Activated effector memory CD4-positive, alpha-beta T cell treated with Interleukin-2 at 50 U/mL for 16 hours (primary cell): ENCODE results near the gene OR9A2.

Experiments
- DNase-seq: peaks from one replicate; pipeline ENCODE4 v3.0.0-alpha.2; 2020

Gene OR9A2

DNA sequence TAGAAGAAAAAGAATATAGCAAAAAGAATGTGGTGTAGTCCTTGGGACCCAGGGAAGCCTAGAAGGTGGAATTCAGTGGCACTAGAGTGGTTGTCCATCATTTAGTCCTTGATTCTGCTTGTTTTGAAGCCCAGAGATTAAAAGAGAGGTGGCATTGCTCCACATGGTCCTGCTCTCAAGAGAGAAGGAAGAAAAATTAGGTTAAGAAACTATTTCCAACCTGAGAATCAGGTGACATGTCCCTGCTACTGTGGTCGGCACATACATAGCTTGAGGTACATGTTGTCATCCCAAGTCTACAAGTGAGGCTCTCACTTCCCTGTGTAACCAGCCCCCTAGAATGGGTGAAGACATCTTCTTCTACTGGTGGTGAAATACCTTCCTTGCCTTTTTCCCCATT lies at the start of gene OR9A2:
TSS of gene OR9A2 (minus strand) at position 101 of the 400 bp plus-strand sequence. CDS start at position 101, 0 bp downstream.
- DNase-seq: no peak

- DNase-seq: no peak
Observed at GRCh38 chr7:143074141-143074540, 47.2 kb upstream of the OR9A2 start.

GRCh38 chr7:143073556-143073955 lies 46.6 kb upstream of the OR9A2 start:
- DNase-seq: no peak

DNA sequence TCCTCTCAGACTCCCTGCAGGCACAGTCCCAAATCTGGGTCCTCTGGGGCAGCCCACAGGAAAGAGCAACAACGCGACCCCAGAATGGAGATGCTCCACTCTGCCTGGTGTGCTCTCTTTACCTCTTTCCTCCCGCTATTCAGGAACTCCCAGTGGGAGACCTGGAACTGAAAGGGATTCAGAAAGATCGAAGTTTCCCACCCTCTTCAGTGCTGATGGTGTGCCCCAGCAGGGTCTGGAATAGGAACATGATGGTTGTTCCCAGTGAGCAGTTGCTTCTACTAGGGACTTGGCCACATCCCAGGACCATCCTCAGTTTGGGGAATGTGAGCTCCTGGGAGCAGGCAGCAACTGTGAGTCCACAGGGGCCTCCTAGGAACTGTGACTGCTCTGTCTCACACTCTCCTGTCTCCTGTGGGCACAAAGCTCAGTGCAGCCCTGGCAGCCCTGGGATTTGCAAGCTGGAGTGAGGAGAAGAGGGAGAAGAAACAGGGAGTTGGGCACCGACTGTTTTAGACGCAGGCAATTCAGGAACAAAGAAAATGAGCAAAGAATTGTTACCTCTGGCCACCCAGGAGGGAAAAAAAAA lies 43.1 kb upstream of the OR9A2 start:
- DNase-seq: no peak

DNA sequence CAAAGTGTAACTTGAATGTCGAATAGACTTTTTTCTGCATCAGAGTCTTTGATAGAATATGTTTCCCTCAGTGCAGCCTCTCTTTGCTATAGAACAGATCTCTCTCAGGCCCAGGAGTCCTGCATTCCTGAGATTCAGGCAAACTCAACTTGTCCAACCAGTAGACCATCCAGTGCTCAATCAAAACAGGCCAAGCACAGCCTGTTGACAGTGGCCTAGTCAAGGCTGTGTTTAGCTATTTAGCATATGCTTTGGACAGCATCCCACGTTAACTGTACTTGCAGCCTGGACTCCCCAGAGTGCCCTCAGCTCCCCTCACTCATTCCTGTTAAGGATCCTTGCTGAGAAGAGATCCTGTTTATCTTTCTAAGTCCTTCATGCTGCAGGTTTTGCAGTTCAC lies 41.5 kb upstream of the OR9A2 start:
- DNase-seq: no peak

GRCh38 chr7:143063741-143064140 lies 36.8 kb upstream of the OR9A2 start:
- DNase-seq: no peak

- no peak for DNase-seq
Observed at GRCh38 chr7:143055754-143056153, 28.8 kb upstream of the OR9A2 start.

- no peak for DNase-seq
Observed at GRCh38 chr7:143054621-143055020, 27.7 kb upstream of the OR9A2 start.

DNA sequence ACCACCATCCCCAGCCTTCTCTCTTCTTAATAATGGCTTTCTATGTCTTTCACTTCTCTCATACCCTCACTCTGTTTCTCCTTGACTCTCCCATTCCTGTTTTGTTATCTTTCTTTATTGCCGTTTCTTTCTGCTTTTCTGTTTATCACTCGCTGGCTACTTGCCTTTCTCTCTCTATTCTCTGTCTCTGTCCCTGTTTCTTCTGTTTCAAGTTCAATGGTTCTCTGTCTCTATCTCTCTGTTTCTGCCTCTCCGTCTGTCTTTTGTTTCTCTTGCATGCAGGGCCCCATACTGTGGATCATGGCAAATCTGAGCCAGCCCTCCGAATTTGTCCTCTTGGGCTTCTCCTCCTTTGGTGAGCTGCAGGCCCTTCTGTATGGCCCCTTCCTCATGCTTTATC lies 25.1 kb upstream of the OR9A2 start, which contains the start of gene OR6V1:
TSS of gene OR6V1 (plus strand) at position 301 of the 400 bp plus-strand sequence. CDS start at position 301, 0 bp downstream.
- DNase-seq: no peak

GRCh38 chr7:143050931-143051330 lies 24.0 kb upstream of the OR9A2 start:
- no peak for DNase-seq

DNA sequence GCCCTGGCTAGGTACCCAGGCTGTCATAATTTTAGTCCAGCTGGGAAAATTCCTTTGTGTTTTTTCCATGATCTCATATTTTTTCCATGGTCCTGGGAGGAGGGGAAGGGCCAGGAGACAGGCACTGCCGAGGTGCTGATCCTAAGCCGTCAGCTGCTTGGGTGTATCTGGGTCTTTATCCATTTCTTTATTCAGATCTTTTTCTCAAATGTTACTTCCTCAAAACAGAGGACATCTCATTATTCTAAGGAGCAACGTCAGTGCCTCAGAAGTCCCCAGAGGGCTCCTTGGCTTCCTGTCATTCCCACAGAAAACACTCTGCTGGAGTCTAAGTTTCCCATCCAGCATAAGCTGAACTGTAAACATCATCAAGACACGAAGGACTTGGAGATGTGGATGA lies 22.4 kb upstream of the OR9A2 start:
- DNase-seq: no peak

DNA sequence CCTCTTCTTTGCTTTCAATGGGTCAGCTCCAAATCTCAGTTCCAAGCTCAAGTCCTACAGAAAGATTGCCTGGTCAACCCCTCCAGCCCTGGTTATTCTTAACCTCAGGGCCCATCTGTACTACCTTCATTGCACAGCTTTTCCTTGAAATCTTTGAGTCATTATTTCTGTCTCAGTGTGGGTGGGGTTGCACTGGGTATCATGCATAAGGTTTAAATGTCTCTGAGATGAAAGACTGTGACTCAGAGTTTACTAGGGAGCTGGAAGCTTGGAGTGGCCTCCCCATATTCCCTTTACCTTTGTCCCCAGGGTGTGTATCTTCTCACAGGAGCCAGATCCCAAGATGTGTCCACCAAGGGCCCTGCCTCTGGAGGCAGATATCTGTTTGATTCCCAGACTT lies 21.9 kb upstream of the OR9A2 start:
- DNase-seq: no peak

DNA sequence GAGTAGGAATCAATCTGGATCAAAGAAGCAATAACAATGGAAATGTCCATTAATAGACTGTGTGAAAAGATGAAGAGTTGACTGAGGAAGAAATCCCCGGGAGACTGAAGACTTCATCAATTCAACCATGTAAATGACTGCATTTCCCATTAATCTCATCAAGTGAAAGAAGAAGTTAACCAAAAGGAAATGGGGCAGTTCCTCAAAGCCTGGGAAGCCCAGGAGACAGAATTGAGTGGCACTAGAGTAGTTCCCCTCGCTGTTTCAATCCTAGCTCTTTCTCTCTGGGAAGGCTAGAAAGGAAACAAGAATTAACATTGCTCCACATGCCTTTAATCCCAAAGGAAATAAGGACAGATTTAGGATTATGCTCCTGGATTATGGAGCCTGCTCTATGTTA lies 20.4 kb upstream of the OR9A2 start:
- no peak for DNase-seq

DNA sequence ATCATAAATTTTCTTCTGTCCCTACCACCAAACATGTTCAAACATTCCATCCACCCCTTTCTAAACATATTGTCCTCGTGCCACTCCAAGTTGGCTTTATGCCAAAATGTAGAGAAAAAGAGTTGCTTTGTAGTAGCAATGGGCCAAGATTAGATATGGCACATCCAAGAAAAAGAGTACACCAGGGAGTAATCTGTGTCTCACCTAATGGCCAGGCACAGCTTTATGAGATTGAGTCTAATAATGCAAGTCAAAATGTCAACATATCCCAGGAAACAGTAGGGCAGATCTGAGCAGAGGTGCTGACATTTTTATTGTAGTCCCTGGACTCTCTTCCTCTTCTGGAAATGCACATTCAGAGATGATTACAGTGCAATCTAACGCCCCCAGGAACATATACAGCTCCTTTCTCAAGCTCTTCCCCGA lies 19.5 kb upstream of the OR9A2 start:
- no peak for DNase-seq

DNA sequence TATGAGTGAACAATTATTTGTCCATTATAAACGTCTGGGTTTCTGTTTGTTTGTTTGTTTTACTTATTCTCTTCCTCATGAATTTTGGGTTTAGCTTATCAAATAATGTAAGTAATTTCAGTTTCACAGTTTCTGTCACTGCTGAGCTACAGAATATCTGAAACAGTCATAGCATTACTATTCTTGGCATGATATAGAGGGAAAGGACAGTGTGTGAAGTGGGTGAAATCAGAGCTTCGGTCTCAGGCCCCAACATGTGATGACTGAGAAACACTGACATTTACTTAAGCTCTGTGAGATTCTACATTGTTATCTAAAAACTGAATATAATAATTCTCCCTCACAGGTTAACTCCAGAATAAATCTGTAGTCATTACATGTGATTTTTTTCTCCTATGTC lies 16.5 kb upstream of the OR9A2 start:
- DNase-seq: no peak

- no peak for DNase-seq
Observed at GRCh38 chr7:143042790-143043271, 15.9 kb upstream of the OR9A2 start.

- no peak for DNase-seq
Observed at GRCh38 chr7:143042159-143042789, 15.3 kb upstream of the OR9A2 start.

GRCh38 chr7:143041346-143041745 lies 14.4 kb upstream of the OR9A2 start:
- DNase-seq: no peak

GRCh38 chr7:143040209-143040715 lies 13.3 kb upstream of the OR9A2 start:
- DNase-seq: no peak

DNA sequence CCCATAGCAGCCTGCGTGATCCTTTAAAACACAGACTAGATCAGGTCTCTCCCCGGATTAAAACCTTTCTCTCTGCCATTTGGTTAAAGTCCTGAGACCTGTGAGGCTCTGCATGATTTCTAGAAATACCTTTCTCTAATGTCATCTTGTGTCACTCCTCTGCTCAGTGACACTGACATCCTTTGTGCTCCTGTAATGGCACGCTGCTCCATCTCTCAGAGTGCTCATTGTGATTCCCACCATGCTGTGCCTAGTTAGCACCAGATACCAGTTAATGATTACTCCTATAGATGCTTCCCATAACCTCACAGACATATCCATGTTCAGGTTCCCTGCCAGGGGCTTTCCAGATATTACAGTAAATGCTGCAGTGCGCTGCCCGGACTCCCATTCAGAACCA lies 11.7 kb upstream of the OR9A2 start:
- no peak for DNase-seq

- no peak for DNase-seq
Observed at GRCh38 chr7:143027683-143028082, 751 bp upstream of the OR9A2 start.

DNA sequence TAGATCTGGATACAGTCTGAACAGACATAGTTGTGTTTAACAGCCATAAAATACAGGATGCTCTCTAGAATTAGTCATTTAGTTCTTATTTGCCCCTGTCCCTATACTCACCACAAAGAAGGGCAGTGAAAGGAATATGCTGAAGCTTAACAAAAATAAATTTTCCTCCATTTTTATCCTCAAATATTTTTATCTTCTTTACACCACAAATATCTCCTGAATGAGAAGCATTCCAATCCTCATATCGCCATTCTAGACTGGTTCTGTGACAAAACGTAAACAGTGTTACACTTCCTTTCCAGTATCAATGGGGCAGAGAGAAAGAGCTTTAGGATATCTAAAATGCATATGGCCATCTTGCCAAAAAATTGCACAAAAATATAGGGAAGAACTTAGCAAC lies 1.6 kb downstream of the OR9A2 start:
- DNase-seq: no peak

DNA sequence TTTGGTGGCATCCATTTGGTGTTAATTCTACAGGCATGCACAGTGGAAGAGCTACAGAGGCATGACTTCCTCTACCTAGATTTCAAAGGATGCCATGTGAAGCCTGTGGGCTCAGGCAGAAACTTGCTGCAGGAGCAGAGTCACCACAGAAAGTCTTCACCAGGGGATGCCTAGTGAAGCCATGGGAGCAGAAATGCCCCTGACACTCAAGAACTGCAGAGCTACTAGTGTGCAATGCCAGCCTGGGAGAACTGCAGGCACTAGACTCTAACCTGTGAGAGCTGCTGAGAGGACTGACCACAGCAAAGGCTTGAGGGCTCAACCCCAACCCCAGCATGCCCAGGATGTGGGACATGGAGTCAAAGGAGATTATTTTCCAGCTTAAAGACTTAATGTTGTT lies 3.9 kb downstream of the OR9A2 start:
- DNase-seq: no peak

DNA sequence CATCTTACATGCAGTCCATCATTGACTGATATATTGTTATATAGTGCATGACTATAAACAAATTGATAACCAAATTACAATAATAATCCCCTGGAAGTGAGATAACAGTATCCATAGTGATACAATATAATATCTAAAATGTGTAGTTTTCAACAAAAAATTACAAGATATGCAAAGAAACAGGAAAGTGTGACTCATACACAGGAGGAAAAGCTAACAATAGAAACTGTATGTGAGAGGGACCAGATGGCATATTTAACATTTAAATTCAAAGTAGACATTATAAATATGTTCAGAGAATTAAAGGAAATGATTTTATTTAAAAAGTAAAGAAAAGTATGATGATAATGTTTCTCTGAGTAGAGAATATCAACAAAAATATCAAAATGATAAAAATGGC lies 8.0 kb downstream of the OR9A2 start:
- DNase-seq: no peak

DNA sequence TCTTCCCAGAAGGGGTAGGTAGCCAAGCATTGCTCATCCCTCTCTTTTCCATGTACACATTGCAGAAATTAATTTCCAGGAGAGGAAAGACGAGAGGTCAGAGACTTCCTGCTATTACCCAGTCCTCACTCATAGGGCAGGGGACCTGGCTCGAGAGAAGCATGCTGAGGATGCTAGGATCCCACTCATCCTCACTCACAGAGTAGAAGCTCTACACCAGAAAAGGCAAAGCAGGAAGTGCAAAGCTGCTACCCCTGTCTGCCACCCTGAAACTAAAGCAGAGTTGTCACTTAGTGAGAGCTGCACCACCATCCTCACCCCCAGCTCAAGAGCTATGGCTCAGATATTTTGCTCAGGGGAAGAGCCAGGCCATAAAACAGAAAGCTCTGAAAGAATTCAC lies 9.9 kb downstream of the OR9A2 start:
- DNase-seq: no peak
